Breast epithelium (tissue), 4 donors: ENCODE results near the gene TARM1. TPM values are rescaled to one million over a fixed set of nuclear protein-coding genes. Genes with fewer than 3 reads are reported as not detected.

ENCODE experiments used
- DNase-seq, 2 donors: peaks; one replicate each; pipeline ENCODE4 v3.0.0-alpha.2; 2019; ENCODE audit warnings: low spot score in 2 of 2
- H3K27ac ChIP-seq, 2 donors: fragments of 200-600 bp; sonication (generic) in 1 of 2; one replicate each; pipeline ENCODE4 v1.5.1; 2016 to 2019; ENCODE audit warnings: mild to moderate bottlenecking in 1 of 2
- H3K27me3 ChIP-seq, 2 donors: fragments of 200-600 bp; sonication (generic) in 1 of 2; one replicate each; pipeline versions ENCODE4 v1.5.1 to v1.6.0; 2017 to 2019; ENCODE audit warnings: control low read depth in 1 of 2, mild to moderate bottlenecking in 1 of 2
- H3K36me3 ChIP-seq: fragments of 200-600 bp; one replicate; pipeline ENCODE4 v1.5.1; 2019
- H3K4me1 ChIP-seq, 2 donors: fragments of 200-600 bp; sonication (generic); one replicate each; pipeline ENCODE4 v1.5.1; 2016 to 2019; ENCODE audit warnings: control low read depth in 1 of 2
- H3K4me3 ChIP-seq, 3 donors: fragments of 200-600 bp; sonication (generic); 1 replicate in 2 of 3; 2 replicates in 1 of 3; pipeline ENCODE4 v1.5.1; 2016 to 2019; ENCODE audit warnings: mild to moderate bottlenecking in 3 of 3, moderate library complexity in 2 of 3
- H3K9me3 ChIP-seq, 2 donors: fragments of 200-600 bp; sonication (generic) in 1 of 2; one replicate each; pipeline ENCODE4 v1.5.1; 2016 to 2019; ENCODE audit warnings: control low read depth in 1 of 2
- POLR2A ChIP-seq: fragments of 450-650 bp; IDR thresholded peaks from one replicate; pipeline ENCODE4 v1.6.1; 2016; ENCODE audit warnings: antibody characterized with exemption, mild to moderate bottlenecking, moderate library complexity
- POLR2AphosphoS5 ChIP-seq, 3 donors: sonication (generic); formaldehyde crosslinking; IDR thresholded peaks; one replicate each; pipeline ENCODE4 v1.6.1; 2017; ENCODE audit warnings: antibody characterized with exemption in 3 of 3
- intact Hi-C: fragments of 100-400 bp; cut with DNase I; formaldehyde crosslinking; loops from one replicate; pipeline ENCODE4 v1.15.1; 2023; ENCODE audit warnings: low total_unique reads
- total RNA-seq, 3 donors: library from RNA; depleted of rRNA; stranded (reverse); fragments of >200 nt; gene quantifications; one replicate each; pipeline ENCODE4 v1.1.0, GENCODE V29; 2016
- TF ChIP-seq, protein P1 (sequence below), 3 donors: fragments of 450-650 bp; IDR thresholded peaks; one replicate each; pipeline ENCODE4 v1.5.1; 2016 to 2017; ENCODE audit warnings: antibody characterized with exemption in 3 of 3, mild to moderate bottlenecking in 3 of 3, moderate library complexity in 3 of 3

TARM1 gene
- total RNA-seq, 3 donors from 2014 or later, result not detected

DNA sequence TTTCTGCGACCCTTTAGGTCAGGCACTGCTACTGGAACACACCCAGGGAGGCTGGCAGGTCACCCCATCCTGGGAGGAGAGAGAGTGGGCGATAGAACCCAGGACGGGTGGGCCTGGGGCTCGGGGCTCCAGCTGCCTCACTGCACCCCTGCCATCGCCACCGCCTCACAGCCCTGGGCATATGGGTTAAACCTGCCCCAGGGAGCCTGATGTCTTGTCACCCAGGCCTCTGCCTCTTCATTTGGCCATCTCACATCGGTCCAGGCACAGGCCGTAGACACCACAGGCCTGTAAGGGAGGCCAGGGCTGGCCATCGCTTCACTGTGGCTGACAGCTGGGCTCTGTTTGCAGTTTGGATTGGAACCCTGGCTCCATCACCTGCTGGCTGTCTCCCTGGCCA, 44.5 kb upstream of the TARM1 start:
- TF ChIP-seq, protein P1, sequence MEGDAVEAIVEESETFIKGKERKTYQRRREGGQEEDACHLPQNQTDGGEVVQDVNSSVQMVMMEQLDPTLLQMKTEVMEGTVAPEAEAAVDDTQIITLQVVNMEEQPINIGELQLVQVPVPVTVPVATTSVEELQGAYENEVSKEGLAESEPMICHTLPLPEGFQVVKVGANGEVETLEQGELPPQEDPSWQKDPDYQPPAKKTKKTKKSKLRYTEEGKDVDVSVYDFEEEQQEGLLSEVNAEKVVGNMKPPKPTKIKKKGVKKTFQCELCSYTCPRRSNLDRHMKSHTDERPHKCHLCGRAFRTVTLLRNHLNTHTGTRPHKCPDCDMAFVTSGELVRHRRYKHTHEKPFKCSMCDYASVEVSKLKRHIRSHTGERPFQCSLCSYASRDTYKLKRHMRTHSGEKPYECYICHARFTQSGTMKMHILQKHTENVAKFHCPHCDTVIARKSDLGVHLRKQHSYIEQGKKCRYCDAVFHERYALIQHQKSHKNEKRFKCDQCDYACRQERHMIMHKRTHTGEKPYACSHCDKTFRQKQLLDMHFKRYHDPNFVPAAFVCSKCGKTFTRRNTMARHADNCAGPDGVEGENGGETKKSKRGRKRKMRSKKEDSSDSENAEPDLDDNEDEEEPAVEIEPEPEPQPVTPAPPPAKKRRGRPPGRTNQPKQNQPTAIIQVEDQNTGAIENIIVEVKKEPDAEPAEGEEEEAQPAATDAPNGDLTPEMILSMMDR (IDR thresholded peaks at IDR 0.05), result no peak
- TF ChIP-seq POLR2A (no peak), POLR2AphosphoS5 (IDR thresholded peaks at IDR 0.05) (no peak)
- Histone ChIP-seq H3K4me1 (no peaks in the 10 kb centered on the region), H3K36me3 (peaks cover 29% of the 10 kb centered on the region), H3K27me3 (no peaks in the 10 kb centered on the region), H3K27ac (no peak overlapping the region), H3K9me3 (no peaks in the 10 kb centered on the region), H3K4me3 (no peak overlapping the region)
- DNase-seq, result no peak
- intact Hi-C loops, result no loop called here

DNA sequence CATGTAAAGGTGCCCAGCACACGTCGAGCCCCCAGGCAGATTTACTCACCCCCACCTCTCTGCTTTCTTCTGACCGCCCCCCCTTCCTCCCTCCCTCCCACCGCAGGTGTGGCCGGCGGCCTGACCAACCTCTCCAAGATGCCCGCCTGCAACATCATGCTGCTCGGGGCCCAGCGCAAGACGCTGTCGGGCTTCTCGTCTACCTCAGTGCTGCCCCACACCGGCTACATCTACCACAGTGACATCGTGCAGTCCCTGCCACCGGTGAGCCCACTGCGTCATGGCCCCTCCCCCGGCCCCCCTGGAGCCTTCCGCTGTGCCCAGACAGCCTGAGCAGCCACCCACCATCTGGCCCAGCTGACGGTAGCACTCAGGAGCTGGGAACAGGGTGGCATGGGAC, 43.2 kb upstream of the TARM1 start:
- no peaks in the 10 kb centered on the region for H3K9me3 ChIP-seq

DNA sequence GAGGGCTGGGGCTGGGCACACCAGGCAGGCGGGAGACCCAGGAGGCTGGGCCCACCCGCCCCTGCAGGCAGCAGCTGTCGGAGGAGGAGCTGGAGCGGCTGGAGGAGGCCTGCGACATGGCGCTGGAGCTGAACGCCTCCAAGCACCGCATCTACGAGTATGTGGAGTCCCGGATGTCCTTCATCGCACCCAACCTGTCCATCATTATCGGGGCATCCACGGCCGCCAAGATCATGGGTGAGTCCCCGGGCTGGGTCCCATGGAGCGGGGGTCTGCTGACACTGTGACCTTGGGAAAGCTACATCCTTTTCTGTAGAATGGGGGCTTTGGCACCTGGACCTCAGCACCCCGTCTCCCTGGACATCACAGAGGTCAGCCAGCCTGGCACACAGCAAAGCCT, 42.5 kb upstream of the TARM1 start:
- H3K27ac ChIP-seq, result no peak overlapping the region
- no peaks in the 10 kb centered on the region for H3K27me3 ChIP-seq
- H3K36me3 ChIP-seq, result peaks cover 29% of the 10 kb centered on the region
- no peak overlapping the region for H3K4me3 ChIP-seq
- no peak for DNase-seq
- no peak for TF ChIP-seq POLR2A
- TF ChIP-seq, protein P1 (IDR thresholded peaks at IDR 0.05), result no peak
- no peak for TF ChIP-seq POLR2AphosphoS5 (IDR thresholded peaks at IDR 0.05)
- no peaks in the 10 kb centered on the region for H3K9me3 ChIP-seq
- intact Hi-C loops, result no loop called here
- no peaks in the 10 kb centered on the region for H3K4me1 ChIP-seq

More for the DNA sequence above, 43.2 kb upstream of the TARM1 start:
- TF ChIP-seq POLR2A, result no peak
- TF ChIP-seq POLR2AphosphoS5 (IDR thresholded peaks at IDR 0.05), result no peak
- TF ChIP-seq, protein P1 (IDR thresholded peaks at IDR 0.05), result no peak
- intact Hi-C loops, result no loop called here
- Histone ChIP-seq H3K27me3 (no peaks in the 10 kb centered on the region), H3K4me1 (no peaks in the 10 kb centered on the region), H3K36me3 (peaks cover 29% of the 10 kb centered on the region), H3K27ac (no peak overlapping the region), H3K4me3 (no peak overlapping the region)
- DNase-seq, result no peak

DNA sequence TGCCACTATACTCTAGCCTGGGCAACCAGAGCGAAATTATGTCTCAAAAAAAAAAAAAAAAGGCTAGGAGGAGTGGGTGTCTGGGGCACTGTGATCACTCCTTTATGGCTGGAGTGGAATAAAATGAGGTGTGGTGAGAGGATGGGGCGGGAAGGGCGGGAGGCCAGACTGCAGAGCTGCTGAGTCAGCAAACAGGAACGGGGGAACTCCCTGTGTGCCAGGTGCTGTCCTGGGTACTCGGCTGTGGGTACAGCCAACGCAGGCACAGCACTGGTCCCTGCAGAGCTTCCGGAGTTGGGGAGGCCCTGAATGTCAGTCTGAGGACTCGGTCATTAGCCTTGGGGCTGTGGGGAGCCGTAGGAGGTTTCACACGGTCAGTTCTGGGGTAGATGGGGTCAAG, 40.1 kb upstream of the TARM1 start:
- Histone ChIP-seq H3K36me3 (peaks cover 25% of the 10 kb centered on the region), H3K27me3 (no peaks in the 10 kb centered on the region)

More for the DNA sequence above, 40.1 kb upstream of the TARM1 start:
- H3K4me3 ChIP-seq, result no peak overlapping the region
- no peak overlapping the region for H3K27ac ChIP-seq
- H3K9me3 ChIP-seq, result no peaks in the 10 kb centered on the region
- intact Hi-C loops, result no loop called here
- TF ChIP-seq POLR2AphosphoS5 (IDR thresholded peaks at IDR 0.05) (no peak), POLR2A (no peak)
- TF ChIP-seq, protein P1 (IDR thresholded peaks at IDR 0.05), result no peak
- no peak for DNase-seq
- H3K4me1 ChIP-seq, result peaks cover 5 to 8% of the 10 kb centered on the region in 2 donors
